Natural killer cell (primary cell): ENCODE results near the gene LETMD1. TPM values are rescaled to one million over a fixed set of nuclear protein-coding genes. Genes with fewer than 3 reads are reported as not detected.

ENCODE experiments used
- ATAC-seq, 3 donors: fragments of 150-1000 bp in 2 of 3; fragments of 200-7000 bp in 1 of 3; cut with Tn5 transposase; 1 replicate in 1 of 3; 2 replicates in 2 of 3; pipeline ENCODE4 v1.10.0; 2021; ENCODE audit warnings: mild to moderate bottlenecking in 2 of 3, moderate library complexity in 2 of 3
- DNase-seq, 2 donors: peaks; one replicate each; pipeline versions ENCODE4 v3.0.0 to v3.0.0-alpha.2; 2013 to 2021; ENCODE audit warnings: mixed read lengths in 1 of 2
- H3K27ac ChIP-seq: one replicate; pipeline ENCODE4 v1.5.1; 2013; ENCODE audit warnings: mild to moderate bottlenecking, low read length
- H3K27me3 ChIP-seq: one replicate; pipeline ENCODE4 v1.6.1; 2013; ENCODE audit warnings: low read length; ENCODE audit not compliant: control insufficient read depth, insufficient read depth
- H3K36me3 ChIP-seq: one replicate; pipeline ENCODE4 v1.6.1; 2013; ENCODE audit warnings: low read length; ENCODE audit not compliant: control insufficient read depth, insufficient read depth
- H3K4me1 ChIP-seq: one replicate; pipeline ENCODE4 v1.6.1; 2013; ENCODE audit warnings: low read length; ENCODE audit not compliant: control insufficient read depth, insufficient read depth
- H3K4me3 ChIP-seq: one replicate; pipeline ENCODE4 v1.5.1; 2013; ENCODE audit warnings: low read length
- H3K9me3 ChIP-seq: one replicate; pipeline ENCODE4 v1.6.1; 2013; ENCODE audit warnings: low read length; ENCODE audit not compliant: control insufficient read depth, insufficient read depth
- H3K27ac Mint-ChIP-seq, 2 donors: one replicate each; pipeline ENCODE4 v1.8.0; 2022; ENCODE audit warnings: mild to moderate bottlenecking in 2 of 2, mixed read lengths in 2 of 2, moderate library complexity in 1 of 2
- H3K27me3 Mint-ChIP-seq, 2 donors: one replicate each; pipeline ENCODE4 v1.8.0; 2022; ENCODE audit warnings: low read depth in 2 of 2, mixed read lengths in 2 of 2
- H3K36me3 Mint-ChIP-seq: one replicate; pipeline ENCODE4 v1.8.0; 2022; ENCODE audit warnings: mixed read lengths
- H3K4me1 Mint-ChIP-seq, 2 donors: one replicate each; pipeline ENCODE4 v1.8.0; 2022; ENCODE audit warnings: mixed read lengths in 2 of 2
- H3K4me3 Mint-ChIP-seq: one replicate; pipeline ENCODE4 v1.8.0; 2022; ENCODE audit warnings: mild to moderate bottlenecking, moderate library complexity, mixed read lengths
- H3K9me3 Mint-ChIP-seq, 2 donors: one replicate each; pipeline ENCODE4 v1.8.0; 2022; ENCODE audit warnings: mixed read lengths in 2 of 2
- WGBS: methylation state at CpG from one replicate; pipeline ENCODE4 v1.1.7; 2013; ENCODE audit warnings: missing lambda C conversion rate; ENCODE audit not compliant: insufficient coverage; 5-methylcytosine and 5-hydroxymethylcytosine counted together
- intact Hi-C: fragments of 100-400 bp; cut with micrococcal nuclease; formaldehyde crosslinking; loops from one replicate; pipeline ENCODE4 v1.14.2; 2022
- total RNA-seq, 4 donors: library from RNA; stranded (reverse); fragments of 120-200 nt in 1 of 4; gene quantifications; one replicate each; pipeline versions ENCODE4 v1.2.3 to v1.2.4, GENCODE V29; 2013 to 2022
- TF ChIP-seq, protein P1 (sequence below): fragments of 200-600 bp; IDR thresholded peaks from one replicate; pipeline ENCODE4 v1.8.0; 2022; ENCODE audit warnings: antibody characterized with exemption

Gene LETMD1
- total RNA-seq, 3 donors from 2014 or later (not counting 1 experiment from before 2014, with no cell fraction given): 57.1 to 71.8 (median 58.2) TPM

DNA sequence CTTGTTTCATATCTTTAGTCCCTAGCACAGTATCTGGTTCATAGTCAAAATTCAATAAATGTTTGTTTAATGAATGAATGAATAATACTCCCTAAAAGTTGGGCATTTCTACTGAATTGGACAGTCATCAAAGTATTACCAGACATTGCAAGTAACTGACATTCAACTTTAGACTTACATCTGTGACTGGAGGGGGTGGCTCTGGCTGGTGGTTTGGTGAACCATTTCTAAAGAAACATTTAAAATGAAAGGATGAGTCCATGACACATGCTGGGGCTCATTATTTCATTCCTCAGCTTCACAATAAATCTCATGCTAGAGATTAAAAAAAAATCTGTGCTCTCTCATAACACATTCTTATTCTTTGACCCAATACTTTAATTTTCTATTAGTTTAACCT, 55.9 kb downstream of the LETMD1 start:
- TF ChIP-seq, protein P1, sequence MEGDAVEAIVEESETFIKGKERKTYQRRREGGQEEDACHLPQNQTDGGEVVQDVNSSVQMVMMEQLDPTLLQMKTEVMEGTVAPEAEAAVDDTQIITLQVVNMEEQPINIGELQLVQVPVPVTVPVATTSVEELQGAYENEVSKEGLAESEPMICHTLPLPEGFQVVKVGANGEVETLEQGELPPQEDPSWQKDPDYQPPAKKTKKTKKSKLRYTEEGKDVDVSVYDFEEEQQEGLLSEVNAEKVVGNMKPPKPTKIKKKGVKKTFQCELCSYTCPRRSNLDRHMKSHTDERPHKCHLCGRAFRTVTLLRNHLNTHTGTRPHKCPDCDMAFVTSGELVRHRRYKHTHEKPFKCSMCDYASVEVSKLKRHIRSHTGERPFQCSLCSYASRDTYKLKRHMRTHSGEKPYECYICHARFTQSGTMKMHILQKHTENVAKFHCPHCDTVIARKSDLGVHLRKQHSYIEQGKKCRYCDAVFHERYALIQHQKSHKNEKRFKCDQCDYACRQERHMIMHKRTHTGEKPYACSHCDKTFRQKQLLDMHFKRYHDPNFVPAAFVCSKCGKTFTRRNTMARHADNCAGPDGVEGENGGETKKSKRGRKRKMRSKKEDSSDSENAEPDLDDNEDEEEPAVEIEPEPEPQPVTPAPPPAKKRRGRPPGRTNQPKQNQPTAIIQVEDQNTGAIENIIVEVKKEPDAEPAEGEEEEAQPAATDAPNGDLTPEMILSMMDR: no peak
- Mint-ChIP-seq H3K27ac (no peak overlapping the region), H3K36me3 (peaks cover 19% of the 10 kb centered on the region), H3K27me3 (no peaks in the 10 kb centered on the region), H3K4me3 (no peak overlapping the region), H3K4me1 (no peaks in the 10 kb centered on the region), H3K9me3 (no peaks in the 10 kb centered on the region)
- H3K4me1 ChIP-seq: no peaks in the 10 kb centered on the region
- DNase-seq (no peak), ATAC-seq (no peak)
- intact Hi-C loops: no loop called here
- H3K27me3 ChIP-seq: no peaks in the 10 kb centered on the region
- H3K36me3 ChIP-seq: peaks cover 73% of the 10 kb centered on the region
- H3K9me3 ChIP-seq: no peaks in the 10 kb centered on the region
- H3K4me3 ChIP-seq: no peak overlapping the region
- H3K27ac ChIP-seq: no peak overlapping the region

- H3K27me3 Mint-ChIP-seq: no peaks in the 10 kb centered on the region
- ATAC-seq (no peak), DNase-seq (no peak)
- no peak overlapping the region for H3K27ac ChIP-seq
- 87% methylated on average over 4 of the region's 4 CpGs for WGBS
- no peaks in the 10 kb centered on the region for H3K9me3 ChIP-seq
- TF ChIP-seq, protein P1: no peak
- H3K27ac Mint-ChIP-seq: no peak overlapping the region
- H3K4me1 ChIP-seq: no peaks in the 10 kb centered on the region
- H3K4me3 Mint-ChIP-seq: no peak overlapping the region
- intact Hi-C loops: no loop called here
- no peaks in the 10 kb centered on the region for H3K27me3 ChIP-seq
- no peak overlapping the region for H3K4me3 ChIP-seq
- H3K36me3 ChIP-seq: peaks cover 71% of the 10 kb centered on the region
- H3K36me3 Mint-ChIP-seq: peaks cover 19% of the 10 kb centered on the region
- no peaks in the 10 kb centered on the region for H3K9me3 Mint-ChIP-seq
- H3K4me1 Mint-ChIP-seq: no peaks in the 10 kb centered on the region
These were observed 60.0 kb downstream of the LETMD1 start for GRCh38 chr12:51108136-51108535.

Other genes with a start within 250 kb of the LETMD1 start
- not detected for gene TMPRSS12, start 205.4 kb upstream of the LETMD1 start, total RNA-seq
- gene HIGD1C, start 95.8 kb upstream of the LETMD1 start, total RNA-seq: not detected
- 10 to 100 TPM; 34.3 to 54.3 (median 42.7) TPM for gene SLC11A2, start 21.9 kb upstream of the LETMD1 start, total RNA-seq
- gene CSRNP2, start 35.3 kb downstream of the LETMD1 start, total RNA-seq: 10 to 100 TPM; 21.3 to 31.7 (median 25.1) TPM
- gene TFCP2, start 124.8 kb downstream of the LETMD1 start, total RNA-seq: 10 to 100 TPM; 26.6 to 34.8 (median 34.8) TPM
- 1 to 10 TPM; 5.7 to 6.6 (median 6.0) TPM for gene POU6F1, start 169.7 kb downstream of the LETMD1 start, total RNA-seq
- gene DAZAP2, start 190.5 kb downstream of the LETMD1 start, total RNA-seq: 100 to 1,000 TPM; 316 to 350 (median 325) TPM
- 10 to 100 TPM in 2 of 3 donors, 1 to 10 TPM in 1; 6.5 to 26.2 (median 19.0) TPM for gene SMAGP, start 222.1 kb downstream of the LETMD1 start, total RNA-seq